ENCODE data around the gene FOXP1. TPM values are rescaled to one million over a fixed set of nuclear protein-coding genes. Genes with fewer than 3 reads are reported as not detected.

FOXP1 gene
- total and polyA plus RNA-seq, 2 donors (not counting 1 experiment from before 2014, with no cell fraction given) = 70.3 to 101 TPM

DNA sequence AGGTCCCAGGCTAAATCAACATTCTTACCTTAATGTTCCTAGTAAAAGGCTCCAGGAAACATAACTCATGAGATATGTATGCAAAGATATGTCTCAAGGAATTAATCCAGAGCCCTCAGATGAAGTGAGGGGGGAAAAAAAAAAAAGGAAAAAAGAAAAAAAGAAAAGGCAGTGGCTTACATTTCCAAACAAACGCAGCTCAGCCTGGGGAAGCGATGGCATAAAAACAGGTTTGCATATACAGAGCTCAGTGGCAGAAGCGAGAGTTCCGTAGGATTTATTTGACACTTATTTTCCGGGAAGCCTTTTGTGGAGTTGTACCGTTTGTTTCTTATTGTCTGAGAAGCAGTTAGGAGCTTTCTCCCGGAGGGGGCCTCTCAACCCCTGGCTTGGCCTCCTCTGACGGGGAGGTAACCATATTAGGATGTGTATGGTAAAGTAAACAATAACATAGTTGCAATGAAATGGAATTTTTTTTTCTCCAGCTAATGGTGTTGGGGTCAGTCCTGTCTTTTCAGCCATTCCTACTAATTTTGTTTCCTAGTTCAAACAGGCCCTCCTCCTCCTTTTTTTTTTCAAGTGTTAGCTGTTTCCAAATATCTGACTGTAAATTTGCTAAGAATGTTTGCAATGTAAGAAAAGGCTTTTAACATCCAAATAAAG, 338.6 kb downstream of the FOXP1 start:
- Histone ChIP-seq H3K79me2 (ENCODE audit: control insufficient read depth, insufficient read depth, low read length) (no peaks in the 10 kb centered on the region), H3K9ac (ENCODE audit: insufficient read depth, low read length) (no peak overlapping the region), H3K27ac (ENCODE audit: insufficient read depth, low read length) (no peak overlapping the region), H4K20me1 (ENCODE audit: control insufficient read depth, extremely low read depth, insufficient read depth, low read length) (no peaks in the 10 kb centered on the region), H3K4me2 (ENCODE audit: extremely low read depth, insufficient read depth, low read length) (peak overlapping the region; percentile 28), H3K4me1 (ENCODE audit: control insufficient read depth, extremely low read depth, insufficient read depth, low read length) (no peaks in the 10 kb centered on the region), H3K27me3 (ENCODE audit: control insufficient read depth, insufficient read depth, low read length) (no peaks in the 10 kb centered on the region), H3K4me3 (replicated peaks in 1 of 4; ENCODE audit: control extremely low read depth in 1 of 4, insufficient read depth in 1 of 4, low read depth in 3 of 4, low read length in 4 of 4) (peak overlapping the region in 2 of 4 experiments; percentile 42 to 45), H3K9me3 (ENCODE audit: control insufficient read depth, insufficient read depth, low read depth, low read length) (no peaks in the 10 kb centered on the region), H2AFZ (ENCODE audit: low read length) (no peak overlapping the region), H3K36me3 (ENCODE audit: control insufficient read depth, insufficient read depth, low read length) (no peaks in the 10 kb centered on the region)
- no peak for TF ChIP-seq EZH2 (IDR thresholded peaks at IDR 0.05; ENCODE audit: low read length, missing control alignments)
- TF ChIP-seq, protein P1, sequence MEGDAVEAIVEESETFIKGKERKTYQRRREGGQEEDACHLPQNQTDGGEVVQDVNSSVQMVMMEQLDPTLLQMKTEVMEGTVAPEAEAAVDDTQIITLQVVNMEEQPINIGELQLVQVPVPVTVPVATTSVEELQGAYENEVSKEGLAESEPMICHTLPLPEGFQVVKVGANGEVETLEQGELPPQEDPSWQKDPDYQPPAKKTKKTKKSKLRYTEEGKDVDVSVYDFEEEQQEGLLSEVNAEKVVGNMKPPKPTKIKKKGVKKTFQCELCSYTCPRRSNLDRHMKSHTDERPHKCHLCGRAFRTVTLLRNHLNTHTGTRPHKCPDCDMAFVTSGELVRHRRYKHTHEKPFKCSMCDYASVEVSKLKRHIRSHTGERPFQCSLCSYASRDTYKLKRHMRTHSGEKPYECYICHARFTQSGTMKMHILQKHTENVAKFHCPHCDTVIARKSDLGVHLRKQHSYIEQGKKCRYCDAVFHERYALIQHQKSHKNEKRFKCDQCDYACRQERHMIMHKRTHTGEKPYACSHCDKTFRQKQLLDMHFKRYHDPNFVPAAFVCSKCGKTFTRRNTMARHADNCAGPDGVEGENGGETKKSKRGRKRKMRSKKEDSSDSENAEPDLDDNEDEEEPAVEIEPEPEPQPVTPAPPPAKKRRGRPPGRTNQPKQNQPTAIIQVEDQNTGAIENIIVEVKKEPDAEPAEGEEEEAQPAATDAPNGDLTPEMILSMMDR (conservative IDR thresholded peaks at IDR 0.05 in 1 of 2, IDR thresholded peaks at IDR 0.05 in 1 of 2; ENCODE audit: low read depth in 1 of 2, low read length in 2 of 2) = no peak
- DNase-seq (ENCODE audit: low read depth in 2 of 2) = peak; percentile 50 to 88

DNA sequence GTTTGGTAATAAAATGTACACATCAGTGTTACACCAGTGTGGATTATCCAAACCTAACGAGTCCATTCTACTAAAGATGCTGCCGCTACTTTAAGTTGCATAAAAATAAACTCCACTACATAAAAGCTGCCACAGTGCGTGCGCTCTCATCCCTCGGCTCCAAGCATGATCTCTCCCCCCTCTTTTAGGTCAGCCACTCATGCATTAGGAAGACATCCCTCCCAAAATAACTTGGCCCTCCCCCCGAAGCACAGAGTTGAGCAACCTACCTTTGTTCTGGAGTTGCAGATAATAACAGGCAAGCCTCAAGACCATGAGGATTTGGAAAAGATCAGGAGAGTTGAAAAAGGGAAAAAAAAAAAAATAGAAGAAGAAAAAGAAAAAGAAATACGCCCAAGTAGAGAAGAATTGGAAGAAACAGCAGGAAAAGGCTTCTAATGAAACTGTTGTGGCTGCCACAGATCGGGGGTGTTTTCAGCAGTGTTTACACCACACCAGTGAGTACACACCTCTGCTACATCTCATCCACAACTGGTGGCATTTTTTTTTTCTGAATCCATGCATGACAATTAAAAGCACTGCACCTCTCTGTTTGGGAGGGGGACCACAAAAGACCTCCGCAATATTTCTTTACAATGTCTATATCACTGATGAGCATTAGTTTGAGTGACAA, 339.2 kb downstream of the FOXP1 start:
- no peaks in the 10 kb centered on the region for H3K4me1 ChIP-seq (ENCODE audit: control insufficient read depth, extremely low read depth, insufficient read depth, low read length)
- no peak overlapping the region for H3K9ac ChIP-seq (ENCODE audit: insufficient read depth, low read length)
- H3K4me2 ChIP-seq (ENCODE audit: extremely low read depth, insufficient read depth, low read length) = peak overlapping the region; percentile 28
- H3K79me2 ChIP-seq (ENCODE audit: control insufficient read depth, insufficient read depth, low read length) = no peaks in the 10 kb centered on the region
- H3K4me3 ChIP-seq (replicated peaks in 1 of 4; ENCODE audit: control extremely low read depth in 1 of 4, insufficient read depth in 1 of 4, low read depth in 3 of 4, low read length in 4 of 4) = peak overlapping the region in 2 of 4 experiments; percentile 42 to 45
- no peak overlapping the region for H3K27ac ChIP-seq (ENCODE audit: insufficient read depth, low read length)
- H4K20me1 ChIP-seq (ENCODE audit: control insufficient read depth, extremely low read depth, insufficient read depth, low read length) = no peaks in the 10 kb centered on the region
- H2AFZ ChIP-seq (ENCODE audit: low read length) = no peak overlapping the region
- DNase-seq (ENCODE audit: low read depth in 2 of 2) = peak in 1 of 2 donors; percentile 48
- no peaks in the 10 kb centered on the region for H3K9me3 ChIP-seq (ENCODE audit: control insufficient read depth, insufficient read depth, low read depth, low read length)
- no peaks in the 10 kb centered on the region for H3K36me3 ChIP-seq (ENCODE audit: control insufficient read depth, insufficient read depth, low read length)
- TF ChIP-seq, protein P1 (conservative IDR thresholded peaks at IDR 0.05 in 1 of 2, IDR thresholded peaks at IDR 0.05 in 1 of 2; ENCODE audit: low read depth in 1 of 2, low read length in 2 of 2) = no peak
- no peak for TF ChIP-seq EZH2 (IDR thresholded peaks at IDR 0.05; ENCODE audit: low read length, missing control alignments)
- H3K27me3 ChIP-seq (ENCODE audit: control insufficient read depth, insufficient read depth, low read length) = no peaks in the 10 kb centered on the region

DNA sequence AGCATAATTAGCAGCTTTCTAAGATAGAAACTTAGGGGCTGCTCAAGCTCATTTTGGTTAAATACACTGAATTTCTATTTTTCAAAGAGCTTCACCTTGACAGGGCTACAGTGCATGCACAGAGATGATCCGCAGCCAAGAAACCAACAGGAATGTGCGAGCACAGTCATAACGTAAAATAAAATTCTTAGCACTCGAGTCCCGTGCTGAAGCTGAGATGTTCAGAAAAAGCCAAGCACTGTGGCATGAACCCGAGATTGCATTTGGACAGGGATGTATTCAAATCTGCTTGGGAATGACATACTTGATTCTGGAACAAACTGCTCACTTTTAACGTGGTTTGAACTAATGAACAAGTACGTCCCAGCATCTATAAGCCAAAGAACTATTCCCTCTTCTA, 340.3 kb downstream of the FOXP1 start:
- Histone ChIP-seq H3K4me2 (ENCODE audit: extremely low read depth, insufficient read depth, low read length) (no peak overlapping the region), H3K4me1 (ENCODE audit: control insufficient read depth, extremely low read depth, insufficient read depth, low read length) (no peaks in the 10 kb centered on the region), H3K79me2 (ENCODE audit: control insufficient read depth, insufficient read depth, low read length) (no peaks in the 10 kb centered on the region), H3K9ac (ENCODE audit: insufficient read depth, low read length) (no peak overlapping the region), H3K9me3 (ENCODE audit: control insufficient read depth, insufficient read depth, low read depth, low read length) (no peaks in the 10 kb centered on the region), H3K4me3 (replicated peaks in 1 of 4; ENCODE audit: control extremely low read depth in 1 of 4, insufficient read depth in 1 of 4, low read depth in 3 of 4, low read length in 4 of 4) (no peak overlapping the region), H2AFZ (ENCODE audit: low read length) (no peak overlapping the region), H3K27ac (ENCODE audit: insufficient read depth, low read length) (no peak overlapping the region), H4K20me1 (ENCODE audit: control insufficient read depth, extremely low read depth, insufficient read depth, low read length) (no peaks in the 10 kb centered on the region), H3K27me3 (ENCODE audit: control insufficient read depth, insufficient read depth, low read length) (no peaks in the 10 kb centered on the region), H3K36me3 (ENCODE audit: control insufficient read depth, insufficient read depth, low read length) (no peaks in the 10 kb centered on the region)
- DNase-seq (ENCODE audit: low read depth in 2 of 2) = peak in 1 of 2 donors; percentile 50
- no peak for TF ChIP-seq EZH2 (IDR thresholded peaks at IDR 0.05; ENCODE audit: low read length, missing control alignments)
- TF ChIP-seq, protein P1 (conservative IDR thresholded peaks at IDR 0.05 in 1 of 2, IDR thresholded peaks at IDR 0.05 in 1 of 2; ENCODE audit: low read depth in 1 of 2, low read length in 2 of 2) = no peak

All from fibroblast of lung (primary cell).